Left lung (tissue), 10 donors: ENCODE measurements around the gene LRRC3C. TPM values are rescaled to one million over a fixed set of nuclear protein-coding genes. Genes with fewer than 3 reads are reported as not detected.
A peak's percentile ranks its signal among the peaks of the same experiment; 100 is the strongest.

Experiments
- ATAC-seq: fragments of 200-7000 bp; cut with Tn5 transposase; one replicate; pipeline ENCODE4 v1.9.1; 2020; ENCODE audit warnings: moderate library complexity
- DNase-seq, 4 donors: peaks; one replicate each; pipeline ENCODE4 v3.0.0-alpha.2; 2013 to 2020
- H3K27ac ChIP-seq, 2 donors: fragments of 200-600 bp; sonication (generic) in 1 of 2; one replicate each; pipeline versions ENCODE4 v1.5.0 to v1.8.0; 2020 to 2021
- H3K27me3 ChIP-seq, 2 donors: fragments of 200-600 bp; sonication (generic) in 1 of 2; one replicate each; pipeline versions ENCODE4 v1.5.0 to v1.8.0; 2020 to 2021
- H3K36me3 ChIP-seq, 2 donors: fragments of 200-600 bp; sonication (generic) in 1 of 2; one replicate each; pipeline versions ENCODE4 v1.5.0 to v1.8.0; 2020 to 2021
- H3K4me1 ChIP-seq, 2 donors: fragments of 200-600 bp; one replicate each; pipeline ENCODE4 v1.8.0; 2021
- H3K4me3 ChIP-seq, 2 donors: fragments of 200-600 bp; sonication (generic) in 1 of 2; one replicate each; pipeline versions ENCODE4 v1.5.0 to v1.8.0; 2020 to 2021; ENCODE audit warnings: mild to moderate bottlenecking in 1 of 2
- H3K9me3 ChIP-seq, 2 donors: fragments of 200-600 bp; sonication (generic) in 1 of 2; one replicate each; pipeline versions ENCODE4 v1.5.0 to v1.8.0; 2020 to 2021
- CTCF ChIP-seq, 2 donors: fragments of 200-600 bp; sonication (generic) in 1 of 2; IDR thresholded peaks; one replicate each; pipeline versions ENCODE4 v1.5.0 to v1.8.0; 2021; ENCODE audit warnings: antibody characterized with exemption in 2 of 2
- intact Hi-C, 2 donors: fragments of 100-400 bp; cut with DNase I; formaldehyde crosslinking; loops; one replicate each; pipeline versions ENCODE4 v1.11.2 to v1.14.2; 2022
- polyA plus RNA-seq, 6 donors: library from polyadenylated mRNA; unstranded; fragments of 120-200 nt; gene quantifications; one replicate each; pipeline ENCODE4 v1.2.1, GENCODE V29; 2013; ENCODE audit not compliant: insufficient read length in 6 of 6
- total RNA-seq, 2 donors: library from RNA; stranded (reverse); fragmentation: NEBNext Ultra II Directional; extraction: Animal tissue kit (Norgen Biotek cat#: 25700); gene quantifications; one replicate each; pipeline ENCODE4 v1.2.1, GENCODE V29; 2021
- donor health status: DM: no; HTN: yes; CAD: no.
- donor health status: DM: no; HTN: no; CAD: no.

The LRRC3C gene
- total and polyA plus RNA-seq, 8 donors, result not detected

DNA sequence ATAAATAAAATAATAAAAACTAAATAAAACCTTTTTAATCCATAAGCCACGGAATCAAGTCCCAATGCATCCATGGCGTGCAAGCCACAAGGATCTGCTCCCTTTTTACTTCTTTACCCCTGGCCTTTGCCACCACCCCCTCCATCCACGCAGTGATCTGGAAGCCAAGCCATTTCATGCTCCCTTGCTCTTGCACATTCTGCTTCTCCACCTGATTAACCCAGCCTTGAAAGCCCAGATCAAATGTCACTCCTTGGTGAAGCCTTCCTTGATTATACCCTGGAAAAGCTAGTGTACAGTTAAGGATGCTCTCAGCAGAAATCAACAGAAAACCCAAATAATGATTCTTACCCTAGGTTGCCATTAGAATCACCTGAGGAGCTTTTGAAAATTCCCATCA, 9.9 kb downstream of the LRRC3C start:
- no peaks in the 10 kb centered on the region for H3K27me3 ChIP-seq
- H3K27ac ChIP-seq, result no peak overlapping the region
- no peak for TF ChIP-seq CTCF (IDR thresholded peaks at IDR 0.05)
- no peak overlapping the region for H3K4me3 ChIP-seq
- no peaks in the 10 kb centered on the region for H3K9me3 ChIP-seq
- ATAC-seq (no peak), DNase-seq (no peak)
- intact Hi-C loops, result no loop called here
- H3K4me1 ChIP-seq, result no peaks in the 10 kb centered on the region
- H3K36me3 ChIP-seq, result no peaks in the 10 kb centered on the region

- Histone ChIP-seq H3K27ac (no peak overlapping the region), H3K36me3 (no peaks in the 10 kb centered on the region), H3K27me3 (no peaks in the 10 kb centered on the region), H3K4me1 (no peaks in the 10 kb centered on the region), H3K9me3 (no peaks in the 10 kb centered on the region), H3K4me3 (no peak overlapping the region)
- TF ChIP-seq CTCF (IDR thresholded peaks at IDR 0.05), result no peak
- no peak for ATAC-seq
- peak in 1 of 4 donors; percentile 5 for DNase-seq
- intact Hi-C loops, result no loop called here
These were observed 10.8 kb downstream of the LRRC3C start for GRCh38 chr17:39938140-39938869.

- Histone ChIP-seq H3K27me3 (no peaks in the 10 kb centered on the region), H3K4me1 (no peaks in the 10 kb centered on the region), H3K4me3 (no peak overlapping the region), H3K27ac (no peak overlapping the region), H3K36me3 (no peaks in the 10 kb centered on the region), H3K9me3 (no peaks in the 10 kb centered on the region)
- no peak for TF ChIP-seq CTCF (IDR thresholded peaks at IDR 0.05)
- DNase-seq (no peak), ATAC-seq (no peak)
- intact Hi-C loops, result no loop called here
These were observed 11.6 kb downstream of the LRRC3C start for GRCh38 chr17:39939106-39939505.

DNA sequence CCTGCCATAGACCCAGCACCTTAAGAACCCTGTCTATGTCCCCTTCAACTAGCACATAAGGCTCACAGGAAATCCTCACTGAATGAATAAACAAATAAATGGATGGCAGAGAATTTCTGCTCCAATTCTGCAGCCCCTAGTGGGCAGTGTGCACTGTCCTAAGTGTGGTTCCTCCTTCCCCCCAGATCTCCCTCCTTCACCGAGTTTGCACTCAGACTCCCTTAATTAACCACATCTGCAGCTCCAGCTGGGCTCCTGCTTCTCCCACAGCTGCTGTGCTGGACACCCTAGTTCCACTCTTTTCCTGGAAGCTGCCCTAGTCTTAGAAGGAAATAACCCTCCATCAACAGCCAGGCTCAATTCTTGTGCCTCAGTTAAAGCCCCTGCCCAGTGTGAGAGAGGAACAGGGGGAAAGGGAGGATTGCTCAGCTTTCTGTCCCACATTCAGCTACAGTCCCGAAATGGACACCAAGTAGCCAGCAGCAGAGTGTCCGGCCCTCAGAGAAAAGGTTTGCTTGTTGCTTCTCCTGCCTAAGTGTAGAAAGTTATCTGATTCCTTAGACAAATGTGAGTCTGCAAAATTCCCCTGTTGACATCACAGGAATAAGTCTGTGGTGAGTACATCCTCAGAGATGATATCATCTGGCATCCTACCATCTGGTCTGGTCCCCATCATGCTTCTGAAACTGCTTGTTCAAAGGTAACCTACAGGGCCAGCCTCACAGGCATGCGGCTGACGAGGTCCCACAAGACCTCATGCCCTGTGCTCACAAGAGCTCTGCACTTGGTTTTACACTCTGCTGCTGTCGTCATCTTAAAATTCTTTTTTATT, 12.3 kb downstream of the LRRC3C start:
- H3K27ac ChIP-seq, result no peak overlapping the region

More for the DNA sequence above, 12.3 kb downstream of the LRRC3C start:
- Histone ChIP-seq H3K4me3 (no peak overlapping the region), H3K4me1 (no peaks in the 10 kb centered on the region), H3K9me3 (no peaks in the 10 kb centered on the region), H3K27me3 (no peaks in the 10 kb centered on the region), H3K36me3 (no peaks in the 10 kb centered on the region)
- TF ChIP-seq CTCF (IDR thresholded peaks at IDR 0.05), result no peak
- DNase-seq (peak in 2 of 4 donors; percentile 27 to 57), ATAC-seq (peak; percentile 42)
- intact Hi-C loops, result no loop called here
